GM18507 (cell line): Measurements from ENCODE around the gene POFUT2.

Experiments
- DNase-seq: peaks from one replicate; pipeline ENCODE4 v3.0.0; 2011; ENCODE audit warnings: low read depth; ENCODE audit not compliant: insufficient read length; ENCODE audit errors: extremely low spot score
- FAIRE-seq: peaks from 2 replicates; lab custom pipeline; 2011; peaks lifted over from hg19 to GRCh38; lab: Jason Lieb, UNC

The POFUT2 gene

DNA sequence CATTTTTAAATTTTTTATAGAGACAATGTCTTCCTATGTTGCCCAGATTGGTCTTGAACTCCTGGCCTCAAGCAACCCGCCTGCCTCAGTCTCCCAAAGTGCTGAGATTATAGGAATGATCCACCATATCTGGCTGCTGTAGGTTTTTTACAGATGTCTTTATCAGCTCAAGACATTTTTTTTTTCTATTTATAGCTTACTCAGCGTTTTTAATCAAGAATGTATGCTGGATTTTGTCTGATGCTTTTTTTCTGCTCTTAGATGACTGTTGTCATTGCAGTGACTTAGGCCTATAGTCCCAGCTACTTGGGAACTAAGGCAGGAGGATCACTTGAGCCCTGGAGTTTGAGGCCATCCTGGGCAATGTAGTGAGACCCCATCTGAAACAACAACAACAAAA lies 72.5 kb downstream of the POFUT2 start:
- DNase-seq (no peak), FAIRE-seq (no peak)
